SKM-1 treated with dmso at 0.1 percent for 144 hours (cell line): ENCODE results near the gene INPP5B.
A peak's percentile ranks its signal among the peaks of the same experiment; 100 is the strongest.
"Not testable (repeated sequence)": the region's sequence is repeated elsewhere in the genome, so short reads cannot be mapped to it uniquely, and the experiment has no call there.

ENCODE experiments used
- DNase-seq: peaks from one replicate; lab custom pipeline; 2025; ENCODE audit not compliant: unreplicated experiment; lab: John Stamatoyannopoulos, UW

The INPP5B gene

DNA sequence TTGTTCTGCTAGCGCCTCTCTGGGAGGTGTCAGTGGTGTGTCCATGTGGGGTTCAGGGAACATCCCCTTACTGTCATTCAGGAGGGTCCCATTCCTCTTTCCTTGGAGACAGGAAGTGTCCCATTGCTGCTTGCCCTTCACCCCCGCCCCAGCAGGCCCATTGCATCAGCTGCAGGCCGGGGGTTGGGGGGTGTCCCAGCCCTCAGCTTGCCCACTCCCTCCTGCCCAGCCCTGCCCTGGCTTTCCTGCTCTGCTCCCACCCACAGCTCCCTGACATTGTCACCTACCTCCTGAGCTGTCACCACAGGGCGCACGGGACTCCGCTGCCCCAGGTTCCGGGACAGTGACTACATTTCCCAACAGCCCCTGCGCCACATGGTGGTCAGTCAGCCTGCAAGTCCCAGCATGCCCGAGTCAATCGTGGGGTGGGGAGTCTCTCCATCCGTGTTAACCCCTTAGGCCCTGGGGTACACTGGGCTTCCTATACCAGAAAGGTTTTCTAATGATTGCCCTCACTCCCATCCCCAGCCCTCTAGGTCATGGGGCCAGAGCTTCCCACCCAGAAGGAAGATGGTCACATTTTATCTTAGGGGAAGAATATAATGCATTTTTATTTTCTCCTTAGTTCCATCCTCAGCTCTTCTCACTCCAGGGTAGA, at the start of gene INPP5B:
INPP5B (minus strand) TSS at position 351 of the 658 bp plus-strand sequence. CDS start 745 bp downstream, outside the sequence.
- DNase-seq: peak; percentile 77

DNA sequence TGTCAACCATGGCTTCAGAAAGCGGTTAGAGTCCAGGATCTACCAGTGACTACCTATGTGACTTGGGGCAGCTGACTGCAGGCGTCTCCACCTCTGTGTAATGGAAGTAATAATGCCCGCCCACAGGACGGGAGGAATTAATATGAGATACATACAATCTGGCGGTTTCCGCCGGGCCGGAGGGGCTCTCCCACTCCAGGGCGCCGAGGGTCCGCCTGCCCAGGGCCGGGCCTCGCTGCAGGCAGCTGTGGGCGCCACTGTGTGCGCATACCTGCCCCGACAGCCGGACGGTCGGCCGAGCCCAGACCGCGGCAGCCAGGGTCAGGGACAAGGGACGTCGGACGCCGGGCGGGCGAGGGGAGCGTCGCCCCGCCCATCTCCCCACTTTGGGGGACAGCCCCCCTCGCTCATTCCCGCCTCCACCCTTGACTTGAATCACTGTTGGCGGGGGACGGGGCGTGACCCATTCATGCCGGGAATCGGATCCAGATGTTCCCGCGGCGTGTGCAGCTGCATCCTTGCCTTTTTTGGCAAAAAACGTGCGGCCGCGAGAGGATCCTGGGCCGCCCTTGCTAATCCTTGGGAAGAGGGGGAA, 49.0 kb upstream of the INPP5B start:
- no peak for DNase-seq

DNA sequence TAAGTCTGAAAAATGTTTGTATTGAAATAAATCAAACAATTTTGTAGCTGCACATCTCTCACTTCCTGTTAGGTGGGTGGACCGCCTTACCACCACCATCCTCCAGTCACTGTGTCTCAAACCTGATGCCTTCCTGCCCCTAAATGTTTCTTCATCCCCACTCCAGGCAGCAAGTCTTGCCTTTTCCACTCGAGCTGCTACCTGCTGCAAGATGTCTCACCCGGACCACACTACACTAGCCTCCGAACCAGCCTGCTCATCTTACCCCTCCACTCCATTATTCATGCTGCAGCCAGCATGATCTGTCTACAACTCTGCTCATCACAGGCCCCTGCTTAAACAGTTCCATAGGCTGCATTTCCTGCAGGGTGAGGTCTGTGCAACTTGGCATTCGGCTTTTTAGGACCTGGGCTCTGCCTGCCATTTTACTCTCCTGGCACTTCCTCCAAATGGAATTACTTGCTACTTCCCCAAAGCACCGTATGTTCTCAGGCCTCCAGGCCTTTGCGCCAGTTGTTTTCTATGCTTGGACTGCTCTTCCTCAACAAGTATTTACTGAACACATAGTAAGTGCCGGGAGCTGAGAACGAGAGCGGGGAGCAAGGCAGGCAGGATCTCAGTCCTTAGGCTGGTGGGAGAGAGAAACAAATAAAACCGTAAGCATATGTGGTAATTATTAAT, 48.2 kb upstream of the INPP5B start:
- DNase-seq: no peak

DNA sequence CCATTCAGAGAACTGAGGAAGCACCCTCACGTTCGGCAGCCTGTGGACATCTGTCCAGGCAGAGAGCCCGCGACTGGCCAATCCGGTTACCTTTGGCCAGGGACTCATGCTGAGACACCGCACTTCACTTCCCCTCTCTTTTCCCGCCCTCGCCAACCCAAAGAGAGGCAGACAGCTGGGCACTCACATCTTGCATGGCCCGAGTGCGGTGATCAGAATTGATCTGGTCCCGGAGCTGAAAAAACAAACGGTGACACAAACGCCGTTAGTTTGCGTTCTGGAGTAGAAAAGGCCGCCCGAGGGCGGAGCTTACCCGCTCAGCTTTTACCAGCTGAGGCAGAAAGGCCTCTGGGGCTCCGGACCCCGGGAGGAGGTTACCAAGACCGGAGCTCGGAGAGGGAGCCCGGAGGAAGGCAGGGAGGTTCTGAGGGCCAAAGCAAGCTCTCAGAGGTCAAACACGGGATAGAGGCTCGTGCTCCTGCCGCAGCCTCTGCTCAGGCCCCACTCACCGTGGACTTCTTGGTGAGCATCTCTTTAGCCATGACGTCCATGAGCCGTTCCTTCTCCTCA, 42.6 kb upstream of the INPP5B start:
- peak; percentile 34 for DNase-seq

DNA sequence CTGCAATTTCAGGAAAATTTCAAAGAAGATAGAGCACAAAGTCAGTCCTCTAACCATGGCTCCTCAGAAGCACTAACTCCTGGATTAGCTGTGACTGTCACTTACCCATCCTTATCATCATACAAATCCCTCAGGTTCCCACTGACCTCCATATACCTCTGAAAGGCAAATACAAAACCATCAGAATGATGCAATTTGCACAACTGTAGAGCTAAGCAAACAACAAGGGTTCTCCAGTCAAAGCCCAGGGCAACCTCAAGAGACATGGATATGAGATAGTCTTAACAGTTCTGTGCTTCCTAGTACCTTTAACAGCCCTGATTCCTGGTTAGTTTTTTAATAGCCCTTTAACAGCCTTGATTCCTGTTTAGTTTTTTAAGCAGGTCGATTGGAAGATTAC, 40.8 kb upstream of the INPP5B start:
- no peak for DNase-seq

DNA sequence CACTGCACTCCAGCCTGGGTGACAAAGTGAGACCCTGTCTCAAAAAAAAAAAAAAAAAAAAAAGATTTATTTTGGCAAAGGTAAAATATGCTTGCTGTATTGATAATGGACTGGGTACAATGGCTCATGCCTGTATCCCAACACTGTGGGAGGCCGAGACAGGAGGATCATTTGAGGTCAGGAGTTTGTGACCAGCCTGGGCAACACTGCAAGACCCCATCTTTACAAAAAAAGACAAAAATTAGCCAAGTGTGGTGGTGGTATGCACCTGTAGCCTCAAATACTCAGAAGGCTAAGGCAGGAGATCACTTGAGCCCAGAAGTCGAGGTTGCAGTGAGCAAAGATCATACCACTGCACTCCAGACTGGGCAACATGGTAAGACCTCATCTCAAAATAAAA, 36.7 kb upstream of the INPP5B start:
- DNase-seq: no peak

DNA sequence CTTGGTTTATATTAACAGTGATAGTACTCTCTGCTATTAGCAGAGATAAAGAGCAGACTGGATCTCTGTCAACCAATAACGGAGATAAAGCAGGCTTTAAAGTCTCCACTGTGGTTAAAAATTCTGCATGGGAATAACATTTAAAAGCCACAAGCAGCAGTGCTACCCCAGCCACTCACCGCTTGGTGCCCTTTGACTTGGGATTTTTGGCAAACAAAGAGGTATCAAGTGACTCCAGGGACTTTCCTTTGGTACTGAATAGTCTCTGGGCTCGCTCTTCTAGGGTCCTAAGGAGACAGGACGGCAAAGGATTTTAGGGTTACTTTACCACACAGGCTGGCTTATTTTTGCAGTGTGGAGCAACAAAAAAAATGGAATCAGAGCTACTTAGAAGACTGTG, 31.7 kb upstream of the INPP5B start:
- DNase-seq: no peak

DNA sequence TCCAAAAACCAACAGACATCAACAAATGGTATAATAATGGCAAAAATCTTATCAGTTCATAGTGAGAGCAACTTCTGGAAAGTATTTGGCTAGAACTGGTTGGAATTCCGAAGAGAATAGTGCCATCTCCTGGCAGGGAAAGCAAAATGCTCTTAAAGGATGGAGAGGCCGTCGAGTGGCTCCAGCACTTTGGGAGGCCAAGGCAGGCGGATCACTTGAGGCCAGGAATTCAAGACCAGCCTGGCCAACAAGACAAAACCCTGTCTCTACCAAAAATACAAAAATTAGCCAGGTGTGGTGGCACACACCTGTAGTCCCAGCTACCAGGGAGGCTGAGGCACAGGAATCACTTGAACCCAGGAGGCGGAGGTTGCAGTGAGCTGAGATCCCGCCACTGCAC, 28.2 kb upstream of the INPP5B start:
- peak; percentile 30 for DNase-seq

DNA sequence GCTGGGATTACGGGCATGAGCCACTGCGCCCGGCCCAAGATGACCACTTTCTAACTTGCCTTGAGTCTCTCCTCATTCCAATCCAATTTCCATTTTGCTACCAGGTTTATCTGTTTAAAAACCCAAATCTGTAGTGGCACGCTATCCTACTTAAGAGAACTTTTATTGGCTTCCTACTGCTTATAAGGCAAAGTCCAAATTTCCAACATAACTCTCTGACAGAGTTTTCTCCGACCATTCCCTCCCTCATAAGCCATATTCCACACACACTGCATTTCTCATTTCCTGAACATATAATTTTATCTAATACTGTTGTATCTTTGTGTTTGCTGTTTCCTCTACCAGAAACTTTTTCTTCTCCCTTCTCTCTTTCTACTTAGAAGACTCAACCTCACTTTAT, 27.7 kb upstream of the INPP5B start:
- no peak for DNase-seq

DNA sequence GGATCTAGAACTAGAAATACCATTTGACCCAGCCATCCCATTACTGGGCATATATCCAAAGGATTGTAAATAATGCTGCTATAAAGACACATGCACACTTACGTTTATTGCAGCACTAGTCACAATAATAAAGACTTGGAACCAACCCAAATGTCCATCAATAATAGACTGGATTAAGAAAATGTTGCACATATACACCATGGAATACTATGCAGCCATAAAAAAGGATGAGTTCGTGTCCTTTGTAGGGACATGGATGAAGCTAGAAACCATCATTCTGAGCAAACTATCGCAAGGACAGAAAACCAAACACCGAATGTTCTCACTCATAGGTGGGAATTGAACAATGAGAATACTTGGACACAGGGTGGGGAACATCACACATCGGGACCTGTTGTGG, 26.8 kb upstream of the INPP5B start:
- DNase-seq: not testable (repeated sequence)

DNA sequence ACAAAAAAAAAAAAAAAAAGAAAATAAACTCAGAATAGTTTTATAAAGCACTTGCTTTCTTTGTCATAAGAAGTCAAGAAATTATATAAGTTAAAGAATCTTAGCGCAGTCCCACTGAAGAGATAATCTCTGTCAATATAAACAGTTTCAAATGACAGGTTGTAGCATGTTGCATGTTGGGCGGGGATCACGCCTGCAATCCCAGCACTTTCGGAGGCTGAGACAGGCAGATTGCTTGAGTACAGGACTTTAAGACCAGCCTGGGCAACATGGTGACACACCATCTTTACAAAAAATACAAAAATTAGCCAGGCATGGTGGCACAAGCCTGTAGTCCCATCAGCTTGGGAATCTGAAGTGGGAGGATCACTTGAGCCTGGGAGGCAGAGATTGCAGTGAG, 18.4 kb upstream of the INPP5B start:
- no peak for DNase-seq

DNA sequence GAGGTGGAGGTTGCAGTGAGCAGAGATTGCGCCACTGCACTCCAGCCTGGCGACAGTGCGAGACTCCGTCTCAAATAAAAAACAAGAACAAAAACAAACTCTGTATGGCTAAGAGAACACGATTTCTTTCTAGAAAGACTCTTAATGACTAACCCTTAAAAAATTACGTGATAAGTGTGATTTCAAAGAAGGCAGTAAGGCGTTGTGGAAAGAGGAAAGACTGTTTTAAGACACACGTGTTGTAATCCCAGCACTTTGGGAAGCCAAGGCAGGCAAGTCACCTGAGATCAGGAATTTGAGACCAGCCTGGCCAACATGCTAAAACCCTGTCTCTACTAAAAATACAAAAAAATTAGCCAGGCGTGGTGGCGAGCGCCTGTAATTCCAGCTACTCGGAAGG, 17.3 kb upstream of the INPP5B start:
- not testable (repeated sequence) for DNase-seq

DNA sequence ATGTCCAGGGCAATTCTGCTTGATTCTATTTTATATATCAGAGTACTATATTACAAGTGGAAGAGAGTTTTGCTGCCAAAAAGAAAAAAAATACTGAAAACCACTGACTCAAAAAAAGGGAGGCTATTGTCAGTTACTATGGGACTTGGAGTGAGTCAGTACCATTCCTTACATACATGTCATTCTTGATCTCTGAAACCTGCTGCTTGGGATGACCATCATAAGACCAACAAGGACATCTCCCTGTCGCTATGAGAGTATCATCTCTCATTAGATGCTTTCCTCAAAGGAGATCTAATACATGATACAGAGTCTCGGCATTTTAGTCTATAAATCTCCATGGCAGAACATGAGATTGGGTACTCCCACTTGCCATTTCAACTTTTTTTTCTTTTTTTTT, 11.8 kb upstream of the INPP5B start:
- no peak for DNase-seq

DNA sequence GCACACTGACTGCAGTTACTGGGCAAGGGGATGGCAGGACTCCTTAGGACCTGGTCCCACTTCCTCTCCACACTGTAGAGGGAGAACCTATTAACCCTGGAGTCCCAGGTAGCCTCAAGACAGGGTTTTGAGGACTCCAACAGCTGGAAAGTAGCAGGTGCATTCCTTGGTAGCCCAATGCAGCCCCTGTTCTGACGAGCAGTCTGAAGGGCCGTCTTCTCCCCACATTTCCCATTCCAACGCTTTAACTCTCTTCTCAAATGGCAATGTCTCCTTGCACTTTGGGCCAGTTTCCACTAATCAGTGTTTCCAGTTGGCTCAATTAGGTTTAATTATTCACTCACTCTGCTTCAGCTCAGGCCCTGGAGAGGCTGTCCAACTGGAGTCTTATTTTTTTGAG, 8.8 kb upstream of the INPP5B start:
- DNase-seq: no peak

DNA sequence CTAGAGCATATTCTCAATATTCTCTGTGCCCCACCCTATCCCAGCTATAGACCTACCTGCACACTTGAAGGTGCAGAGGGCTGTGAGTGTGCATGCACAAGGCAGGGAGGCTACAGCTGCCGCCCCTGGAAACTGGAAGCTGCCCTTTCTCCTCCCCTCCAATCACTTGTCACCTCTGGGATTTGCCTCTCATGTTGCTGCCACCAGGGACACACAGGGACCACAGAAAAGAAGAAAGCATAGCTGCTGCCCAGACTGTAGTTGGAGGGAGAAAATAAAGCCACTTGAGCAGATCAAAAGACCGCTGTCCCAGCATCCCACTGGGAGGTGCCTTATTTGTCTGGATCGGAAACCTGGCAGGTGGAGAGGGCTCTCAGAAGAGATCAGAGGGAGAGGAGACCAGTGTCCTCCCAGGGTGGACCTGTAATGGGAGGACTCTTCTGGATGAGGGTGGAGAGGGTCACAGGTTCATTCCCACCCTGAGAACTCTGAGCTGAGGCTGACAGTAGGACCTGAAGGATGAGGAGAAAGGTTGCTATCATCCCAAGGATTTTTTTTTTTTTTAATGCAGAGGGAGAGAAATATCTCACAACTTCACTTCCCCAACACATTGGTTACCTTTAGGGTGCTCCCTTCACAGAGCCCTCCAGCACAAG, 7.6 kb upstream of the INPP5B start:
- no peak for DNase-seq

DNA sequence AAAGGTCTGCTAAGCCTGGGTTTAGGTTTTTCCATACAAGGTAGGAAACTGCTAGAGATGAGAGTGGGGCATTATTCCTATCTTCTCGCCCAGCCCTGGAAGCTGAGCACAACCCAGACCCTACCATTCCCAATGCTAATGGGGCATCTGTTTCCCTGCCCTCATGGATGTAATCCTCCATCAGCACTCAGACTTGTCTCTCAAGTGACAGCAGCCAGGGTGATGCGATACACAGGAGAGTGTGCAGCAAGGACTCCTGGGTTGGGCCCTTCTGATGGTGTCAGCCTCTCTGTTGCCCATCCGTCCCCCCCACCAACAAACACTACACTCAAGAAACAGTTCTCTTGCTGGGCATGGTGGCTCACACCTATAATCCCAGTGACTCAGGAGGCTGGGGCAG, 5.9 kb upstream of the INPP5B start:
- no peak for DNase-seq

DNA sequence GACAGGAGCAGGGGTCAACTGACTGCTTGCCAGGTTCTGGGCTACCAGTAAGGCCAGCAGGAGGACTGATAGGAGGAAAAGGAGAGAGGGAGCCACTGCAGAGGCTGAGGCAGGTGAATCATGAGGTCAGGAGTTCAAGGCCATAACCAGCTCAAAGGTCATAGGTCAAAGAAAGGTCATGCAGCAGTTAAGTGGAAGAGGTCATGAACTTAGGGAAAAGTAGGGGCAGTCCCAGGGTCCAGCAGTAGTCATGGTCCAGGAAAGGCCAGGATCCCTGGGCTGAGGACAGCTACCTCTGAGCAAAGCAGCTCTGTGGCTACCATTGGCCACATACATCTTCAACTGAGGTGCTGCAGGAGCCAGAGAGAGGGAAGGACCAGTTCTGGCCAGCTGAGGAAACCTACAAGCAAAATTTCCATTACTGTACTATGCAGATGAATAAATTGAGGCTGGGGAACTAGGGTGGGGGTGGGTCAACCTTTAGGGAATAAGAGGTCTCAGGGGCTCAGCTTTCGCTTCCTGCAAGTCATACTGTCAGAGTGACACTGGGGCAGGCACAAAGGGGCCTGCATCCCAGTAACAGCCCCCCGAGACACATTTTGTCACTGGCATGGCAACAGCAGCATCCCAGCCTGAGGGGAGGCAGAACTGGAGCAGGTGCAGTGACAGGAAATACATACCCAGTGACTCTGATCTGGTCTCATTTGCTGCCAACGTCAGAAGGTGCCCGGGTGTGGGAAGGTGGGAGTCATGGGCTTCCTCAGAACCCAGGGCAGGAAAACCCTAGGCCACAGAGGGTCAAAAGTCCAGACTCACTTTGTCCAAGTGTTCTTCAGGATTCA, 5.2 kb upstream of the INPP5B start:
- no peak for DNase-seq

DNA sequence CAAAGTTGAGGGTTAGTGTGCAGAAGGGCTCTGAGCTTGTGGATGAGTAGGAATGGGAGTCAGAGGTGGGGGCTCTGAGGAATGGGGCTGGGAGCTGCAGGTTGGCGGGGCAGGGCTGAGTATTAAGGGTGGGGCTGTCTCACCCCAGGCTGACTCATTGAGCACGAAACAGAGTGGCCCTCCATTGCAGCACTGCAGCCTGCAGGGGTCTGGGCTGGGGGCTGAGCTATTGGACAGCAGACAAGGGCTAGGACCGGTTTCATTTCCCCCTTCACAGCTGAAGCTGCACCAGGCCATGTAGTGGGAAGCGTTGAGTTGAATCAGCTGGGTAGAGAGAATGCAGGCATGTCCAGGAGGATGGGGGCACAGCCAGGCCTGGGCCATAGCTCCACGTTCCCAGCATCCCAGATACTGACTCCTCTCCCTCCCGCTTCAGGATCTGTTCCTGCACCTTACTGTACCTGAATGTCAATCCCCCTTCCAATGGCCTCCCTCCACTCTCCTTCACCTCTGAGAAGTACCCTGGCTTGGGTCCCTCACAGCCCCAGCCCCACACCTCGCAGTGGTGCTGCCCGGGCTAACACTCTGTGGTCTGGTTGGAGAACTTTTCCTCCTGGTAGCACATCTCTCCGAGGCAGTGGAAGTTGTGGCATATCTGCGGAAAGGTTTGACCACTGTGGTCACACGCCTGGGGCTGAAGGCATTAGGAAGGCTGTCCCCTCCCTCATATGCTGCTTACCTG, 4.4 kb upstream of the INPP5B start:
- no peak for DNase-seq

DNA sequence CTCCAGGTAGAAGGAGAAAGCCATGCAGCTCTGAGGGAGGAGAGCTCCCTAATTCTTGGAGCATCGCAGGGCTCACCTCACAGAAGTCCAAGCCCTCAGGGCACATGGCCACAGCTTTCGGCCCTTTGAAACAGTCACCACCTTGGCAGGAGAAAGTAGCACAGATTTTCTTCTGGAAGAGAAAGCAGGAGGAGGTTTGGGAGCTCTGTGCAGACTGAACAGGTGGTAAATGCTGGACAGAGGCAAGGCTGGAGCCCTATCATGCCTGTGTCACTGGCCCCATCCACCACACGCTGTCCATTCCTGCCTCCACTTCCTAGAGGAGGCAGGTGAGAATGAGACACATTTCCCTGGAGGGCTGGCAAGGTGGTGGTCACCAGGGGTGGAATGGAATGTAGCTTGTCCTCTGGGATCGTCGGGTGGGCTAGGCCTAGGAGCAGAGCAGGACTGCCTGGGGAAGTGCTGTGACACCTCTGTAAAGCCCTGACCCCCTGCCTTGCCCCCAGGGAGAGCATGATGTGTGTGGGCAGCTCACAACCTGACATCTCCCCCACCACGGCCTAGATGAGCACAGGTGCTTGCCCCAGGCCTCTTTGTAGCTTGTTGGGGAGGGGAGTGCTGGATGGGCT, 2.8 kb upstream of the INPP5B start:
- DNase-seq: no peak

DNA sequence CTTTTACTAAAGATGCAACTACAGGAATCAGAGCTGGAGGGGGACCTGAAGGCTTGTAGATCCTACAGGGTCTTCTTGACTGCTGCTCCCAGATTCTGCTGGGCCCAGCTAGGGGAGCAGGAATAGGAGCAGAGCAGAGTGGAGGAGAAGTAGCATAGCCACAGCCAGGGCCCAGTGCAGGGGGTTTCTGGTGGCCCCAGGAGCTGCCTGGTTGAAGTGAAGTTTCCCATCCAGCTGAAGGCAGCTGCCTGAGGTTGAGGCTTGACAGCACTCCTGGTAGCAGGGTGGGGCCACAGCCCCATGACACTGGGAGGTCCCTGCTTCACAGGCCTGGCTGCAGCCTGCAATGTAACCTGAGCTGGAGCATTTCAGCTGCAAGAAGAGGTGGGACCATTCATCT, 2.0 kb upstream of the INPP5B start:
- no peak for DNase-seq
